ENCODE measurements around the gene SUPT16H. TPM values are rescaled to one million over a fixed set of nuclear protein-coding genes. Genes with fewer than 3 reads are reported as not detected.
"Not testable (repeated sequence)": the region's sequence is repeated elsewhere in the genome, so short reads cannot be mapped to it uniquely, and the experiment has no call there.

SUPT16H gene
- total RNA-seq, 4 donors from 2014 or later, result 52.7 to 74.3 (median 60.5) TPM

DNA sequence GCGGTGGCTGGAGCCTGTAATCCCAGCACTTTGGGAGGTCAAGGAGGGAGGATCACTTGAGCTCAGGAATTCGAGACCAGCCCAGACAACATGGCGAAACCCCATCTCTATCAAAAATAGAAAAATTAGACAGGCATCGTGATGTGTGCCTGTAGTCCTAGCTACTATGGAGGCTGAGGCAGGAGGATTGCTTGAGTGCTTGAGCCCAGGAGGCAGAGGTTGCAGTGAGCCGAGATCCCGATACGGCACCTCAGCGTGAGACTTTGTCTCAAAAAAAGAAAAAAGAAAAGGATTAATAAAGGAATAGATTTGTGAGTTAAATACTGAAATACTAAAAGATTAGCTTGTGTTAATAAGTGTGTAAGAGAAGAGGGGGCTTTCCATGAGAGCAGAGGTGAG lies 74.6 kb downstream of the SUPT16H start:
- Histone ChIP-seq H3K4me3 (peak overlapping the region; percentile 32 to 45 (median 44)), H3K27ac (replicated peaks in 1 of 4) (no peak overlapping the region), H3K36me3 (no peaks in the 10 kb centered on the region), H3K9me3 (no peaks in the 10 kb centered on the region), H3K4me1 (peaks cover 0 to 14% (median 11%) of the 10 kb centered on the region in 4 donors), H3K27me3 (peaks cover 0 to 17% (median 0%) of the 10 kb centered on the region in 4 donors)
- TF ChIP-seq, protein P1, sequence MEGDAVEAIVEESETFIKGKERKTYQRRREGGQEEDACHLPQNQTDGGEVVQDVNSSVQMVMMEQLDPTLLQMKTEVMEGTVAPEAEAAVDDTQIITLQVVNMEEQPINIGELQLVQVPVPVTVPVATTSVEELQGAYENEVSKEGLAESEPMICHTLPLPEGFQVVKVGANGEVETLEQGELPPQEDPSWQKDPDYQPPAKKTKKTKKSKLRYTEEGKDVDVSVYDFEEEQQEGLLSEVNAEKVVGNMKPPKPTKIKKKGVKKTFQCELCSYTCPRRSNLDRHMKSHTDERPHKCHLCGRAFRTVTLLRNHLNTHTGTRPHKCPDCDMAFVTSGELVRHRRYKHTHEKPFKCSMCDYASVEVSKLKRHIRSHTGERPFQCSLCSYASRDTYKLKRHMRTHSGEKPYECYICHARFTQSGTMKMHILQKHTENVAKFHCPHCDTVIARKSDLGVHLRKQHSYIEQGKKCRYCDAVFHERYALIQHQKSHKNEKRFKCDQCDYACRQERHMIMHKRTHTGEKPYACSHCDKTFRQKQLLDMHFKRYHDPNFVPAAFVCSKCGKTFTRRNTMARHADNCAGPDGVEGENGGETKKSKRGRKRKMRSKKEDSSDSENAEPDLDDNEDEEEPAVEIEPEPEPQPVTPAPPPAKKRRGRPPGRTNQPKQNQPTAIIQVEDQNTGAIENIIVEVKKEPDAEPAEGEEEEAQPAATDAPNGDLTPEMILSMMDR (IDR thresholded peaks at IDR 0.05), result no peak
- TF ChIP-seq EP300 (IDR thresholded peaks at IDR 0.05) (no peak), POLR2A (IDR thresholded peaks at IDR 0.05; ENCODE audit: low read depth) (no peak), POLR2AphosphoS5 (IDR thresholded peaks at IDR 0.05) (no peak)
- WGBS, result 78% methylated on average over 8 of the region's 8 CpGs
- intact Hi-C loops (cut with DNase I), result no loop called here
- no peak for DNase-seq (ENCODE audit: extremely low spot score)

DNA sequence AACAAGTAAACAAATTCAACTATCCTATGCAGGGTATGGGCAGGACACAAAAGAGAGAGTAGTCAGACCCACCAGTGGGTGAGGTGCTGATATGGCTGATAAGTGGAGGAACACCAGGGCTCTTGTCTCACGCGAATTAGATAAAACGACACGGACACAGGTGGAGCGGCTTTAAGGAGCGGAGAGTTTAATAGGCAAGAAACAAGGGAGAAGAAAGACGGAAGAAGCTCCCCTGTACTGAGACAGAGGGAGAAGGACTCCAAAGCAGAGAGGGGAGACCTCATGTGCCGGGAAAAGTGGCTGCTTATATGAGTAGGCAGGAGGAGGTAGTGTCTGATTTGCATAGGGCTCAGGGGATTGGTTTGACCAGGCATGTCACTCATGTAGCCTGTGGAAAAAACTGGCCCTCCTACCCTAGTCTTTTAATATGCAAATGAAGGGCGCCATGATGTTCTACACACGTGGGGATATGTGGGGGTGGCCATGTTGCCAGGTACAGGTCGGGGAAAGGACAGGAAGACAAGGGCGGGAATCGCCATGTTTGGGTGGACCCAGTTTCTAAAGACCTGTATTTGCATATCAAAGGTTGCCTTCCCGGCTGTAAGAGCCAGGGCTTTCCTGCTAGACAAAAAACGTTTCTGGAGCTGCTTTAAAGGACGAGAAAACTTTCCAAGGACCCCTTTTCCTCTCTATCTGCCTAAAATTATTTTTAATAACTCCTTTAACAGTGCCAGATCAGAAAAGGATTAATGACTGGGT lies 75.2 kb downstream of the SUPT16H start:
- peak; percentile 28 to 65 for TF ChIP-seq POLR2AphosphoS5 (IDR thresholded peaks at IDR 0.05)
- TF ChIP-seq POLR2A (IDR thresholded peaks at IDR 0.05; ENCODE audit: low read depth), result no peak
- WGBS, result 11% methylated on average over 16 of the region's 16 CpGs
- peaks cover 0 to 14% (median 11%) of the 10 kb centered on the region in 4 donors for H3K4me1 ChIP-seq
- H3K27me3 ChIP-seq, result peaks cover 0 to 17% (median 0%) of the 10 kb centered on the region in 4 donors
- DNase-seq (ENCODE audit: extremely low spot score), result no peak
- H3K36me3 ChIP-seq, result no peaks in the 10 kb centered on the region
- no peaks in the 10 kb centered on the region for H3K9me3 ChIP-seq
- peak overlapping the region in 1 of 4 donors; percentile 48 for H3K27ac ChIP-seq (replicated peaks in 1 of 4)
- peak overlapping the region; percentile 32 to 45 (median 44) for H3K4me3 ChIP-seq
- intact Hi-C loops (cut with DNase I), result no loop called here

DNA sequence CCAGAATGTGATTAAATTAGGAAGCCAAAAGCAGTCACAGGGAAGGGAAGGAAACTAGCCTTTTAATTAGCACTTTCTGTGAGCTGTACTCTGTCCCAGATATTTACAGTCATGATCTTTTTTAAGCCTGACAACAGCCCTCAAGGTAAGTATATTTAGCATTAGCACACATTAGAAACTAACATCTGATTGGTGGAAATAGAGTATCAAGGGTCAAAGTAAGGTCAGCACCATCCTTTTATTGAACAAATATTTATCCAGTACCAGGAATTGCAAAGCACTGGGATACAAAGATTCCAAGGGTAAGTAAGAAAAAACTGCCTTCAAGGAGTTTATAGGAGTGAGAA lies 75.7 kb downstream of the SUPT16H start:
- TF ChIP-seq, protein P1 (IDR thresholded peaks at IDR 0.05), result no peak
- TF ChIP-seq POLR2A (IDR thresholded peaks at IDR 0.05; ENCODE audit: low read depth), result no peak
- no peak for DNase-seq (ENCODE audit: extremely low spot score)

DNA sequence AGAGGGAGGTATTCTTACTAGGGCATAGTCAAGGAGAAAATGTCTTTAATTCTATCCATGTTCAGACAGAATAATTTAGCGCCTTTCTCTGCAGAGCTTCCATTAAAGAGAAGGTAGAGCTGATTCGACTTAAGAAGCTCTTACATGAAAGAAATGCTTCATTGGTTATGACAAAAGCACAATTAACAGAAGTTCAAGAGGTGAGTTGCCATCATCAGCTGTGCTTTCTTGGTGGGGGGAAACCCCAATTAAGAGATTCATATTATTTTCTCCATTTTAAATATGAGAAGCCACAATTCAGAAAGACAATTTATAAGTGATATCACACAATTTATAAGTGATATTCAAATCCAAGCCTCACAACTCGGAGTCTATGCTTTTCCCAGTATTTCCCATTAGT lies 76.2 kb downstream of the SUPT16H start:
- Histone ChIP-seq H3K27me3 (peaks cover 0 to 8% (median 0%) of the 10 kb centered on the region in 4 donors), H3K4me1 (peaks cover 0 to 14% (median 11%) of the 10 kb centered on the region in 4 donors), H3K4me3 (no peak overlapping the region), H3K9me3 (no peaks in the 10 kb centered on the region), H3K27ac (replicated peaks in 1 of 4) (no peak overlapping the region), H3K36me3 (no peaks in the 10 kb centered on the region)
- intact Hi-C loops (cut with DNase I), result no loop called here
- no peak for DNase-seq (ENCODE audit: extremely low spot score)
- WGBS, result 85% methylated on average over 3 of the region's 3 CpGs
- TF ChIP-seq POLR2AphosphoS5 (IDR thresholded peaks at IDR 0.05) (no peak), POLR2A (IDR thresholded peaks at IDR 0.05; ENCODE audit: low read depth) (no peak), EP300 (IDR thresholded peaks at IDR 0.05) (no peak)
- TF ChIP-seq, protein P1 (IDR thresholded peaks at IDR 0.05), result no peak

More for the DNA sequence above, 75.7 kb downstream of the SUPT16H start:
- H3K4me1 ChIP-seq, result peaks cover 0 to 14% (median 11%) of the 10 kb centered on the region in 4 donors
- H3K27me3 ChIP-seq, result peaks cover 0 to 13% (median 0%) of the 10 kb centered on the region in 4 donors
- intact Hi-C loops (cut with DNase I), result no loop called here
- H3K27ac ChIP-seq (replicated peaks in 1 of 4), result no peak overlapping the region
- H3K4me3 ChIP-seq, result peak overlapping the region; percentile 32 to 45 (median 44)
- H3K9me3 ChIP-seq, result no peaks in the 10 kb centered on the region
- H3K36me3 ChIP-seq, result no peaks in the 10 kb centered on the region

DNA sequence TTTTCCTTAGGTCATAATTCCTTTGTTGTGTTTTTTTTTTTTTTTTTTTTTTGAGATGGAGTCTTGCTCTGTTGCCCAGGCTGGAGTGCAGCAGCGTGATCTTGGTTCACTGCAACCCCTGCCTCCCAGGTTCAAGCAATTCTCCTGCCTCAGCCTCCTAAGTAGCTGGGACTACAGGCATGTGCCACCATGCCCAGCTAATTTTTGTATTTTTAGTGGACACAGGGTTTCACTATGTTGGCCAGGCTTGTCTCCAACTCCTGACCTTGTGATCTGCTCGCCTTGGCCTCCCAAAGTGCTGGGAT lies 81.0 kb downstream of the SUPT16H start:
- 85% methylated on average over 2 of the region's 2 CpGs for WGBS

More for the DNA sequence above, 81.0 kb downstream of the SUPT16H start:
- H3K9me3 ChIP-seq; H3K4me1 ChIP-seq; intact Hi-C loops (cut with DNase I); H3K36me3 ChIP-seq; H3K4me3 ChIP-seq; DNase-seq (ENCODE audit: extremely low spot score); H3K27ac ChIP-seq (replicated peaks in 1 of 4): not testable (repeated sequence)
- H3K27me3 ChIP-seq, result peaks cover 0 to 27% (median 5%) of the 10 kb centered on the region in 4 donors
